Mammary epithelial cell (primary cell): ENCODE data around the gene FOXF1.

ENCODE experiments used
- CTCF ChIP-seq, 2 donors: IDR thresholded peaks in 1 of 2; conservative IDR thresholded peaks in 1 of 2; 2 replicates each; pipeline ENCODE4 v1.5.1; 2011 to 2012; ENCODE audit warnings: inconsistent platforms in 2 of 2, low read length in 2 of 2, mild to moderate bottlenecking in 2 of 2, control low read depth in 1 of 2, low read depth in 1 of 2; ENCODE audit not compliant: insufficient read depth in 1 of 2; ENCODE audit errors: extremely low read depth in 1 of 2
- EZH2 ChIP-seq: IDR thresholded peaks from 2 replicates; pipeline ENCODE4 v1.6.1; 2012; ENCODE audit warnings: low read length, inconsistent platforms, borderline replicate concordance

GRCh38 chr16:86549893-86550190 lies 39.5 kb downstream of the FOXF1 start:
- TF ChIP-seq CTCF (conservative IDR thresholded peaks at IDR 0.05 in 1 of 2, IDR thresholded peaks at IDR 0.05 in 1 of 2; ENCODE audit: extremely low read depth in 1 of 2, insufficient read depth in 1 of 2, low read depth in 1 of 2, low read length in 2 of 2) (no peak), EZH2 (no peak)
